Adrenal gland (tissue), 12 donors: ENCODE measurements around the gene CFTR. TPM values are rescaled to one million over a fixed set of nuclear protein-coding genes. Genes with fewer than 3 reads are reported as not detected.

Experiments used
- DNase-seq, 7 donors: peaks; one replicate each; pipeline ENCODE4 v3.0.0-alpha.2; 2019 to 2020
- H3K27ac ChIP-seq, 5 donors: fragments of 200-600 bp; sonication (generic) in 4 of 5; 1 replicate in 3 of 5; 2 replicates in 2 of 5; pipeline versions ENCODE4 v1.5.1 to v1.8.0; 2016 to 2020; ENCODE audit warnings: mild to moderate bottlenecking in 1 of 5
- H3K27me3 ChIP-seq: fragments of 200-600 bp; 2 replicates; pipeline ENCODE4 v1.8.0; 2021
- H3K36me3 ChIP-seq, 2 donors: fragments of 200-600 bp; replicated peaks in 1 of 2; 1 replicate in 1 of 2; 2 replicates in 1 of 2; pipeline versions ENCODE4 v1.5.1 to v1.8.0; 2018 to 2022
- H3K4me1 ChIP-seq, 2 donors: fragments of 200-600 bp; replicated peaks in 1 of 2; 1 replicate in 1 of 2; 2 replicates in 1 of 2; pipeline versions ENCODE4 v1.5.1 to v1.8.0; 2018 to 2021
- H3K4me3 ChIP-seq, 4 donors: fragments of 200-600 bp; sonication (generic) in 3 of 4; one replicate each; pipeline ENCODE4 v1.5.1; 2016 to 2018
- H3K9me3 ChIP-seq, 3 donors: fragments of 200-600 bp; sonication (generic) in 1 of 3; replicated peaks in 1 of 3; 1 replicate in 2 of 3; 2 replicates in 1 of 3; pipeline versions ENCODE4 v1.5.1 to v1.8.0; 2016 to 2021
- POLR2A ChIP-seq, 2 donors: fragments of 450-650 bp; IDR thresholded peaks; one replicate each; pipeline ENCODE4 v1.6.1; 2017; ENCODE audit warnings: antibody characterized with exemption in 2 of 2, mild to moderate bottlenecking in 2 of 2, moderate library complexity in 1 of 2
- WGBS, 4 donors: extraction: QIAGEN DNeasy Blood & Tissue Kit in 2 of 4; methylation state at CpG; one replicate each; pipeline versions ENCODE4 v1.1.5 to v1.1.7; 2013 to 2017; 5-methylcytosine and 5-hydroxymethylcytosine counted together
- intact Hi-C, 2 donors: fragments of 100-400 bp; cut with DNase I; formaldehyde crosslinking; loops; one replicate each; pipeline versions ENCODE4 v1.14.1 to v1.15.0; 2022 to 2023
- polyA plus RNA-seq, 3 donors: library from polyadenylated mRNA; stranded (reverse); fragments of 200-250 nt in 2 of 3; fragments of 350-450 nt in 1 of 3; fragmentation: Illumina TruSeq in 1 of 3; extraction: RNeasy Lipid Tissue Mini Kit (QIAGEN cat#74804) in 1 of 3; gene quantifications; one replicate each; pipeline ENCODE4 v1.2.3, GENCODE V29; 2013 to 2014
- total RNA-seq, 9 donors: library from RNA; depleted of rRNA in 4 of 9; stranded (reverse); fragments of >200 nt in 4 of 9; fragments of 120-200 nt in 1 of 9; fragmentation: NEBNext Ultra II Directional in 1 of 9; extraction: Animal tissue kit (Norgen Biotek cat#: 25700) in 1 of 9; gene quantifications; one replicate each; pipeline versions ENCODE4 v1.1.0 to v1.2.4, GENCODE V29; 2013 to 2023
- TF ChIP-seq, protein P1 (sequence below), 6 experiments: fragments of 450-650 bp in 4 of 6; fragments of 200-600 bp in 2 of 6; sonication (generic) in 1 of 6; IDR thresholded peaks; 1 replicate in 5 of 6; 2 replicates in 1 of 6; pipeline versions ENCODE4 v1.5.1 to v1.8.0; 2016 to 2021; ENCODE audit warnings: antibody characterized with exemption in 6 of 6, mild to moderate bottlenecking in 2 of 6, moderate library complexity in 1 of 6
- donor health status: healthy with polysubstance abuse.
- donor health status: Bipolar disorder and iron deficiency.
- donor health status: DM: yes; HTN: yes; CAD: no.
- donor health status: DM: no; HTN: no; CAD: no.
- donor health status: DM: no; HTN: no; CAD: no.
- donor health status: DM: yes; HTN: yes; CAD: no.

CFTR gene
- total and polyA plus RNA-seq, 12 donors = 0.07 to 0.22 (median 0.08) TPM; not detected in 9

DNA sequence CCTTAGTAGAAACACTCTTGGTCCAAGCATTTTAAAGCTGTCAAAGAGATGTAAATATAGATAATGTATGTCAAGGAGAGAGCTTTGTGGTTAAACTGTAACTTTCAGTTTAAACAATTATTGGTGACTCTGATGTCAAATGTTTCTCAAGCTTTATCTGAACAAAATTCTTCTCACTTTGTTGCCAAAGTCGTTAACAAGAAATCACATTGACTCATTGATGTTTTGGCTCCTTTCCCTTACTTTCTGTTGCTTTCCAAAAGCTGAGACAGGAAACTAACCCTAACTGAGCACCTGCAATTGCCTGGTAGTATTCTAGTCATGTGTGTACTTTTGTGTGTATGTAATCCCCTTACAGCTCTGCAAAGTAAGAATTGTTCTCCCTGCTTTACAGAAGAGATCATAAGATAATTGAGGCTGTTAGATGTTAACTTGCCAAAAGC is 108.5 kb downstream of the CFTR start:
- WGBS, 4 donors = 26 to 33% (median 27%) methylated on average over 1 of the region's 1 CpG
- Histone ChIP-seq H3K4me3 (no peak overlapping the region), H3K9me3 (no peaks in the 10 kb centered on the region), H3K27me3 (no peaks in the 10 kb centered on the region), H3K4me1 (no peaks in the 10 kb centered on the region), H3K36me3 (no peaks in the 10 kb centered on the region), H3K27ac (no peak overlapping the region)
- no peak for DNase-seq
- intact Hi-C loops = no loop called here
- TF ChIP-seq POLR2A (IDR thresholded peaks at IDR 0.05) = no peak
- TF ChIP-seq, protein P1, sequence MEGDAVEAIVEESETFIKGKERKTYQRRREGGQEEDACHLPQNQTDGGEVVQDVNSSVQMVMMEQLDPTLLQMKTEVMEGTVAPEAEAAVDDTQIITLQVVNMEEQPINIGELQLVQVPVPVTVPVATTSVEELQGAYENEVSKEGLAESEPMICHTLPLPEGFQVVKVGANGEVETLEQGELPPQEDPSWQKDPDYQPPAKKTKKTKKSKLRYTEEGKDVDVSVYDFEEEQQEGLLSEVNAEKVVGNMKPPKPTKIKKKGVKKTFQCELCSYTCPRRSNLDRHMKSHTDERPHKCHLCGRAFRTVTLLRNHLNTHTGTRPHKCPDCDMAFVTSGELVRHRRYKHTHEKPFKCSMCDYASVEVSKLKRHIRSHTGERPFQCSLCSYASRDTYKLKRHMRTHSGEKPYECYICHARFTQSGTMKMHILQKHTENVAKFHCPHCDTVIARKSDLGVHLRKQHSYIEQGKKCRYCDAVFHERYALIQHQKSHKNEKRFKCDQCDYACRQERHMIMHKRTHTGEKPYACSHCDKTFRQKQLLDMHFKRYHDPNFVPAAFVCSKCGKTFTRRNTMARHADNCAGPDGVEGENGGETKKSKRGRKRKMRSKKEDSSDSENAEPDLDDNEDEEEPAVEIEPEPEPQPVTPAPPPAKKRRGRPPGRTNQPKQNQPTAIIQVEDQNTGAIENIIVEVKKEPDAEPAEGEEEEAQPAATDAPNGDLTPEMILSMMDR (IDR thresholded peaks at IDR 0.05) = no peak

DNA sequence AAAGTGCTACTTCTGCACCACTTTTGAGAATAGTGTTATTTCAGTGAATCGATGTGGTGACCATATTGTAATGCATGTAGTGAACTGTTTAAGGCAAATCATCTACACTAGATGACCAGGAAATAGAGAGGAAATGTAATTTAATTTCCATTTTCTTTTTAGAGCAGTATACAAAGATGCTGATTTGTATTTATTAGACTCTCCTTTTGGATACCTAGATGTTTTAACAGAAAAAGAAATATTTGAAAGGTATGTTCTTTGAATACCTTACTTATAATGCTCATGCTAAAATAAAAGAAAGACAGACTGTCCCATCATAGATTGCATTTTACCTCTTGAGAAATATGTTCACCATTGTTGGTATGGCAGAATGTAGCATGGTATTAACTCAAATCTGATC is 110.4 kb downstream of the CFTR start:
- intact Hi-C loops = no loop called here

DNA sequence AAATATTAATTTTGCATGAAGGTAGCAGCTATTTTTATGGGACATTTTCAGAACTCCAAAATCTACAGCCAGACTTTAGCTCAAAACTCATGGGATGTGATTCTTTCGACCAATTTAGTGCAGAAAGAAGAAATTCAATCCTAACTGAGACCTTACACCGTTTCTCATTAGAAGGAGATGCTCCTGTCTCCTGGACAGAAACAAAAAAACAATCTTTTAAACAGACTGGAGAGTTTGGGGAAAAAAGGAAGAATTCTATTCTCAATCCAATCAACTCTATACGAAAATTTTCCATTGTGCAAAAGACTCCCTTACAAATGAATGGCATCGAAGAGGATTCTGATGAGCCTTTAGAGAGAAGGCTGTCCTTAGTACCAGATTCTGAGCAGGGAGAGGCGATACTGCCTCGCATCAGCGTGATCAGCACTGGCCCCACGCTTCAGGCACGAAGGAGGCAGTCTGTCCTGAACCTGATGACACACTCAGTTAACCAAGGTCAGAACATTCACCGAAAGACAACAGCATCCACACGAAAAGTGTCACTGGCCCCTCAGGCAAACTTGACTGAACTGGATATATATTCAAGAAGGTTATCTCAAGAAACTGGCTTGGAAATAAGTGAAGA is 112.3 kb downstream of the CFTR start:
- no peaks in the 10 kb centered on the region for H3K9me3 ChIP-seq
- 40 to 48% (median 46%) methylated on average over 11 of the region's 11 CpGs for WGBS, 4 donors
- DNase-seq = no peak
- H3K36me3 ChIP-seq = no peaks in the 10 kb centered on the region
- H3K27ac ChIP-seq = no peak overlapping the region
- H3K4me3 ChIP-seq = no peak overlapping the region
- H3K4me1 ChIP-seq = no peaks in the 10 kb centered on the region
- H3K27me3 ChIP-seq = no peaks in the 10 kb centered on the region
- TF ChIP-seq, protein P1 (IDR thresholded peaks at IDR 0.05) = no peak
- no peak for TF ChIP-seq POLR2A (IDR thresholded peaks at IDR 0.05)
- intact Hi-C loops = no loop called here

More for the DNA sequence above, 110.4 kb downstream of the CFTR start:
- Histone ChIP-seq H3K4me3 (no peak overlapping the region), H3K36me3 (no peaks in the 10 kb centered on the region), H3K27ac (no peak overlapping the region), H3K9me3 (no peaks in the 10 kb centered on the region), H3K4me1 (no peaks in the 10 kb centered on the region), H3K27me3 (no peaks in the 10 kb centered on the region)
- TF ChIP-seq, protein P1 (IDR thresholded peaks at IDR 0.05) = no peak
- TF ChIP-seq POLR2A (IDR thresholded peaks at IDR 0.05) = no peak
- DNase-seq = no peak
- WGBS, 4 donors = 61 to 73% (median 64%) methylated on average over 1 of the region's 1 CpG

DNA sequence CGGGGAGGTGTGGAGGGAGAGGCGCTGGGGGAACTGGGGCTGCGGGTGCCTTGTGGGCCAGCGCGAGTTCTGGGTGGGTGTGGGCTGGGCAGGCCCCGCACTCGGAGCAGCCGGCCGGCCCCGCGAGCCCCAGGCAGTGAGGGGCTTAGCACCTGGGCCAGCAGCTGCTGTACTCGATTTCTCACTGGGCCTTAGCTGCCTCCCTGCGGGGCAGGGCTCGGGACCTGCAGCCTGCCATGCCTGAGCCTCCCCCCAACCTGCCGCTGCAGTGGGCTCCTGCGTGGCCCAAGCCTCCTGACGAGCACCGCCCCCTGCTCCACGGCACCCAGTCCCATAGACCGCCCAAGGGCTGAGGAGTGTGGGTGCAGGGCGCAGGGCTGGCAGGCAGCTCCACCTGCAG is 116.3 kb downstream of the CFTR start:
- H3K4me3 ChIP-seq = no peak overlapping the region
- intact Hi-C loops = no loop called here
- DNase-seq = no peak

More for the DNA sequence above, 116.3 kb downstream of the CFTR start:
- no peaks in the 10 kb centered on the region for H3K9me3 ChIP-seq
- TF ChIP-seq, protein P1 (IDR thresholded peaks at IDR 0.05) = no peak
- TF ChIP-seq POLR2A (IDR thresholded peaks at IDR 0.05) = no peak
- no peaks in the 10 kb centered on the region for H3K4me1 ChIP-seq
- H3K27me3 ChIP-seq = no peaks in the 10 kb centered on the region
- no peaks in the 10 kb centered on the region for H3K36me3 ChIP-seq
- WGBS, 4 donors = 82 to 86% (median 84%) methylated on average over 1 to 21 of the region's 21 CpGs
- no peak overlapping the region for H3K27ac ChIP-seq
